Neutrophil (primary cell): Measurements from ENCODE around the gene ESPN.

ENCODE experiments used
- H3K27ac ChIP-seq: fragments of 200-600 bp; sonication (generic); 2 replicates; pipeline ENCODE4 v1.5.1; 2016; ENCODE audit warnings: mild to moderate bottlenecking, moderate library complexity
- H3K27me3 ChIP-seq: fragments of 200-600 bp; sonication (generic); 2 replicates; pipeline ENCODE4 v1.6.0; 2016; ENCODE audit warnings: mild to moderate bottlenecking
- H3K36me3 ChIP-seq: fragments of 200-600 bp; sonication (generic); 2 replicates; pipeline ENCODE4 v1.5.1; 2017
- H3K4me1 ChIP-seq, 2 experiments: fragments of 200-600 bp in 1 of 2; sonication (generic) in 1 of 2; 1 replicate in 1 of 2; 2 replicates in 1 of 2; pipeline versions ENCODE4 v1.5.1 to v1.6.1; 2013 to 2016; ENCODE audit warnings: low read depth in 1 of 2, low read length in 1 of 2, mild to moderate bottlenecking in 1 of 2, moderate library complexity in 1 of 2; ENCODE audit not compliant: control insufficient read depth in 1 of 2, insufficient read depth in 1 of 2
- H3K4me3 ChIP-seq, 2 experiments: fragments of 200-600 bp in 1 of 2; sonication (generic) in 1 of 2; 1 replicate in 1 of 2; 2 replicates in 1 of 2; pipeline ENCODE4 v1.5.1; 2013 to 2016; ENCODE audit warnings: low read depth in 1 of 2, low read length in 1 of 2, mild to moderate bottlenecking in 1 of 2, moderate library complexity in 1 of 2
- H3K9me3 ChIP-seq: fragments of 200-600 bp; sonication (generic); 2 replicates; pipeline ENCODE4 v1.5.1; 2016
- CTCF ChIP-seq: fragments of 200-600 bp; sonication (generic); IDR thresholded peaks from 2 replicates; pipeline ENCODE4 v1.5.1; 2016; ENCODE audit warnings: antibody characterized with exemption

ESPN gene

GRCh38 chr1:6508154-6508815 lies 83.7 kb downstream of the ESPN start:
- Histone ChIP-seq H3K27me3 (peaks cover 8% of the 10 kb centered on the region), H3K36me3 (no peaks in the 10 kb centered on the region), H3K27ac (no peak overlapping the region), H3K4me1 (no peaks in the 10 kb centered on the region), H3K4me3 (no peak overlapping the region), H3K9me3 (no peaks in the 10 kb centered on the region)
- TF ChIP-seq CTCF = no peak

DNA sequence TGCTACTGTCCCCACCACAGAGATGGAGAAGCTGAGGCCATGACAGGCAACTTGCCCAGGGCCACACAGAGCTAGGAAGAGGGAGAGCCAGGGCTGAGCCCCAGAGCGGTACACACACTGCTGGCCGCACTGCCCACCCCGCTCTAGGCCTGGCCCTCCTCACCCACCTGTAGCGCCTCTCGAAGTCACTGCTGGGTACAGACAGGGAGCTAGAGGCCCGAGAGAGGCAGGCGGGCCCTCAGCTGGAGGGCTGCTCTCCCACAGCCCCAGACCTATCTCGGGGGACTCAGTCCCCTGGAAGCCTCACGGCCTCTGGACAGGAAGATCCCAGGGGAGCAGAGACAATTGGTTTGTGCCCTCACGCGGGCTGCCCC lies 84.2 kb downstream of the ESPN start:
- H3K36me3 ChIP-seq = no peaks in the 10 kb centered on the region
- no peaks in the 10 kb centered on the region for H3K9me3 ChIP-seq
- H3K27me3 ChIP-seq = peaks cover 8% of the 10 kb centered on the region
- no peak overlapping the region for H3K4me3 ChIP-seq
- TF ChIP-seq CTCF = no peak
- H3K4me1 ChIP-seq = no peaks in the 10 kb centered on the region
- H3K27ac ChIP-seq = no peak overlapping the region

GRCh38 chr1:6509220-6509918 lies 84.8 kb downstream of the ESPN start:
- TF ChIP-seq CTCF = no peak
- Histone ChIP-seq H3K9me3 (no peaks in the 10 kb centered on the region), H3K36me3 (no peaks in the 10 kb centered on the region), H3K4me3 (no peak overlapping the region), H3K4me1 (no peaks in the 10 kb centered on the region), H3K27ac (no peak overlapping the region), H3K27me3 (peaks cover 8% of the 10 kb centered on the region)

GRCh38 chr1:6509919-6510291 lies 85.3 kb downstream of the ESPN start:
- H3K36me3 ChIP-seq = no peaks in the 10 kb centered on the region
- no peaks in the 10 kb centered on the region for H3K9me3 ChIP-seq
- no peak for TF ChIP-seq CTCF
- H3K4me1 ChIP-seq = no peaks in the 10 kb centered on the region
- no peak overlapping the region for H3K4me3 ChIP-seq
- peaks cover 8% of the 10 kb centered on the region for H3K27me3 ChIP-seq
- no peak overlapping the region for H3K27ac ChIP-seq

DNA sequence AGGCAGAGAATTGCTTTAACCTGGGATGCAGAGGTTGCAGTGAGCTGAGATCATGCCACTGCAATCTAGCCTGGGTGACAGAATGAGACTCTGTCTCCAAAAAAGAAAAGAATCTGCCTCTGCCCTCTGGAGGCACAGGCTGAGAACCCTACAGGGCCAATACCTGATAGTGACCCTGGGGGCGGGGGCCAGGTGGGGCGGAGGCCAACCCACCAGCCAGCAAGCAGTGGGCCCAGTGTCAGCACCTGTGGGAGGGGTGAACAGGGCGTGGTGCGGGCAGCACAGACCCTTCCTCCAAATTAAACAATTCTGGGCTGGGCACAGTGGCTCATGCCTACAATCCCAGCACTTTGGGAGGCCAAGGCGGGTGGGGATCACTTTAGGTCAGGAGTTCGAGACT lies 85.9 kb downstream of the ESPN start:
- Histone ChIP-seq H3K9me3 (no peaks in the 10 kb centered on the region), H3K4me1 (no peaks in the 10 kb centered on the region), H3K27me3 (peaks cover 8% of the 10 kb centered on the region), H3K4me3 (no peak overlapping the region), H3K36me3 (no peaks in the 10 kb centered on the region), H3K27ac (no peak overlapping the region)
- TF ChIP-seq CTCF = no peak
